Suprapubic skin (tissue), 4 donors: Measurements from ENCODE around the gene AGL.

Experiments used
- EP300 ChIP-seq: sonication (generic); formaldehyde crosslinking; IDR thresholded peaks from one replicate; pipeline ENCODE4 v1.6.1; 2017; ENCODE audit warnings: antibody characterized with exemption
- POLR2A ChIP-seq, 2 donors: fragments of 450-650 bp; IDR thresholded peaks; one replicate each; pipeline ENCODE4 v1.6.1; 2017; ENCODE audit warnings: antibody characterized with exemption in 2 of 2, mild to moderate bottlenecking in 2 of 2, moderate library complexity in 2 of 2
- POLR2AphosphoS5 ChIP-seq, 3 donors: sonication (generic); formaldehyde crosslinking; IDR thresholded peaks; one replicate each; pipeline ENCODE4 v1.6.1; 2017; ENCODE audit warnings: antibody characterized with exemption in 3 of 3
- TF ChIP-seq, protein P1 (sequence below), 2 donors: fragments of 200-600 bp in 1 of 2; fragments of 450-650 bp in 1 of 2; sonication (generic) in 1 of 2; IDR thresholded peaks; one replicate each; pipeline ENCODE4 v1.5.1; 2016 to 2019; ENCODE audit warnings: antibody characterized with exemption in 2 of 2, mild to moderate bottlenecking in 1 of 2, moderate library complexity in 1 of 2

DNA sequence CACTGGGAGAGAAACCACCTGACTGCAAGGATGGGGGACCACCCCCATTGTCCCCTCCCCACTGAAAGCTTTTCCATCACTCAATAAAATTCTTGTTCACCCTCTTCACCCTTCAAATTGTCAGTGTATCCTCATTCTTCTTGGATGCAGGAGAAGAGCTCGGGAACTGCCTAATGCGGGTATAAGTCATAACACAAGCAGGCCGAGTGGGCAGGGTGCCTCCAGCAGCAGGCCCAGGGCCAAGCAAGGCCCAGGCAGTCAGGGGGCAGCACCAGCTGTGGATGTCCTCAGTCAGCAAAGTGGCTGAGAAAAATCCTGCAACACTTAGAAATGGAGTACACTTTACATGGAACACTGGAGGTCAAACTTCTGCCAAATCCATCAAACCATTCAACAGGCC is 85.9 kb downstream of the AGL start:
- TF ChIP-seq, protein P1, sequence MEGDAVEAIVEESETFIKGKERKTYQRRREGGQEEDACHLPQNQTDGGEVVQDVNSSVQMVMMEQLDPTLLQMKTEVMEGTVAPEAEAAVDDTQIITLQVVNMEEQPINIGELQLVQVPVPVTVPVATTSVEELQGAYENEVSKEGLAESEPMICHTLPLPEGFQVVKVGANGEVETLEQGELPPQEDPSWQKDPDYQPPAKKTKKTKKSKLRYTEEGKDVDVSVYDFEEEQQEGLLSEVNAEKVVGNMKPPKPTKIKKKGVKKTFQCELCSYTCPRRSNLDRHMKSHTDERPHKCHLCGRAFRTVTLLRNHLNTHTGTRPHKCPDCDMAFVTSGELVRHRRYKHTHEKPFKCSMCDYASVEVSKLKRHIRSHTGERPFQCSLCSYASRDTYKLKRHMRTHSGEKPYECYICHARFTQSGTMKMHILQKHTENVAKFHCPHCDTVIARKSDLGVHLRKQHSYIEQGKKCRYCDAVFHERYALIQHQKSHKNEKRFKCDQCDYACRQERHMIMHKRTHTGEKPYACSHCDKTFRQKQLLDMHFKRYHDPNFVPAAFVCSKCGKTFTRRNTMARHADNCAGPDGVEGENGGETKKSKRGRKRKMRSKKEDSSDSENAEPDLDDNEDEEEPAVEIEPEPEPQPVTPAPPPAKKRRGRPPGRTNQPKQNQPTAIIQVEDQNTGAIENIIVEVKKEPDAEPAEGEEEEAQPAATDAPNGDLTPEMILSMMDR (IDR thresholded peaks at IDR 0.05) = no peak
- TF ChIP-seq POLR2A (IDR thresholded peaks at IDR 0.05) (no peak), POLR2AphosphoS5 (IDR thresholded peaks at IDR 0.05) (no peak), EP300 (no peak)
